ENCODE measurements around the gene KLK15.

KLK15 gene, protein sequence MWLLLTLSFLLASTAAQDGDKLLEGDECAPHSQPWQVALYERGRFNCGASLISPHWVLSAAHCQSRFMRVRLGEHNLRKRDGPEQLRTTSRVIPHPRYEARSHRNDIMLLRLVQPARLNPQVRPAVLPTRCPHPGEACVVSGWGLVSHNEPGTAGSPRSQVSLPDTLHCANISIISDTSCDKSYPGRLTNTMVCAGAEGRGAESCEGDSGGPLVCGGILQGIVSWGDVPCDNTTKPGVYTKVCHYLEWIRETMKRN

DNA sequence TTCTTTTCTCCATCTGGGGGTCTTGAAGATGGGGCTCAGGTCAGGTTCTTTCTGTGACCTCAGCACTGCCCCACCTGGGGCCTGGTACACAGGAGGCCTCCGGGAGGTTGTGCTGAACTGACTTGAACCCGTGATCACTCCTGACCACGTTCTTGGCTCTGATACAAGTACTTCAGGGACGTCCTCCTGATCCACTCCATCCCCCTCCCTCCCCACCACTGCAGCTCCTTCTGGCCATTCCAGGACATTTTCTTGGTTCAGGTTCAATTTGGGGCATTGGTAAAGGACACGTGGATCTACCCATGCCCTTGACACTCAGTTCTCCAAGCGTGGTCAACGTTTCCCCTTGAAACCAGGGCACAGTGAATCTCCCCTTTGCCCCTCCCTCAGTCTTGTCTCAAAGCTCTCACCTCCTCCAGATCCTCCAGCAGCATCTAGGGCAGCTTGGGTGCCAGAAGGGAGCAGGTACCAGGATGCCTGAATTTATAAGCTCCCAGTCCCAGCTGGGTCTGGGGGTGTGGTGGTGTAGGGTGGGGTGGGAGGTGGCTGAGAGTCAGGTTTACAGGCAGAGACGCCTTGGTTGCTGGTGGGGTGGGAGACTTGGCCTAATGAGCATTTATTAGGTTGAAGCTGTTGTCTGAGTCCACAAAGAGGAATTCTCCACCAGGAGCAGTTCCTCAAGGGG is at the start of gene KLK15:
TSS of gene KLK15 (minus strand) at position 458 of the 685 bp plus-strand sequence. CDS start 2,082 bp downstream, outside the sequence.
- Histone ChIP-seq H3K4me1 (ENCODE audit: control insufficient read depth, insufficient read depth, low read length) (no peaks in the 10 kb centered on the region), H3K36me3 (ENCODE audit: control insufficient read depth, insufficient read depth, low read length) (no peaks in the 10 kb centered on the region), H3K9ac (ENCODE audit: low read depth, low read length) (no peak within 1 kb of the TSS), H3K9me3 (ENCODE audit: control insufficient read depth, insufficient read depth, low read length) (no peaks in the 10 kb centered on the region), H3K4me3 (ENCODE audit: low read depth, low read length) (no peak within 1 kb of the TSS), H3K27me3 (ENCODE audit: control insufficient read depth, insufficient read depth, low read length) (peaks cover 43% of the 10 kb centered on the region)

DNA sequence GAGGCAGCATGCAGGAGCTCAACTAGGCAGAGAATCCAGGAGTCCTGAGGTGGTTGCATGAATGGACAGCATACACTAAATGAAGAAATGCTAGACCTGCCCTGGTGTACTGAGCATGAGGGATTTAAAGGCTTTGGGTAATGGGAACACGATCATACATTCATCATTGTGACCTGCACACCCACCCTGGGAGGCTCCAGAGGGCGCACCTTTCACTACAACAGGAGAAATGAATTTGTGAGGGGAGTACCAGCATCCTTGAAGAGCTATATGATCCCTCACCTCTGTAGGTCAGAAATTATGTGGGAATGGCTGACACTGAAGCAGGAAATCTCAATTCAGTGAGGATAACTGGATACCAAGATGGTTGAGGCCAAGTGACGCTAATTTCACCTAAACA is 48.8 kb upstream of the KLK15 start:
- no peaks in the 10 kb centered on the region for H3K9me3 ChIP-seq (ENCODE audit: control insufficient read depth, insufficient read depth, low read length)
- no peak overlapping the region for H3K4me3 ChIP-seq (ENCODE audit: low read depth, low read length)
- H3K4me1 ChIP-seq (ENCODE audit: control insufficient read depth, insufficient read depth, low read length): no peaks in the 10 kb centered on the region
- no peak overlapping the region for H3K9ac ChIP-seq (ENCODE audit: low read depth, low read length)
- peaks cover 19% of the 10 kb centered on the region for H3K27me3 ChIP-seq (ENCODE audit: control insufficient read depth, insufficient read depth, low read length)
- H3K36me3 ChIP-seq (ENCODE audit: control insufficient read depth, insufficient read depth, low read length): no peaks in the 10 kb centered on the region

DNA sequence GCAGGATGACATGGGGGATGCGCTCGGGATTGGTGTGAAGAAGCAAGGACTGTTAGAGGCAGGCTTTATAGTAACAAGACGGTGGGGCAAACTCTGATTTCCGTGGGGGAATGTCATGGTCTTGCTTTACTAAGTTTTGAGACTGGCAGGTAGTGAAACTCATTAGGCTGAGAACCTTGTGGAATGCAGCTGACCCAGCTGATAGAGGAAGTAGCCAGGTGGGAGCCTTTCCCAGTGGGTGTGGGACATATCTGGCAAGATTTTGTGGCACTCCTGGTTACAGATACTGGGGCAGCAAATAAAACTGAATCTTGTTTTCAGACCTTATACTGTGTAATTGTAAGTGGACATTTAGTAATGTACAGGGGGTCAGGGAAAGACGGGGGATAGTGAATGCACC is 46.9 kb upstream of the KLK15 start:
- no peak overlapping the region for H3K9ac ChIP-seq (ENCODE audit: low read depth, low read length)
- H3K27me3 ChIP-seq (ENCODE audit: control insufficient read depth, insufficient read depth, low read length): peaks cover 10% of the 10 kb centered on the region
- no peaks in the 10 kb centered on the region for H3K4me1 ChIP-seq (ENCODE audit: control insufficient read depth, insufficient read depth, low read length)
- H3K36me3 ChIP-seq (ENCODE audit: control insufficient read depth, insufficient read depth, low read length): no peaks in the 10 kb centered on the region
- H3K9me3 ChIP-seq (ENCODE audit: control insufficient read depth, insufficient read depth, low read length): no peaks in the 10 kb centered on the region
- H3K4me3 ChIP-seq (ENCODE audit: low read depth, low read length): no peak overlapping the region

DNA sequence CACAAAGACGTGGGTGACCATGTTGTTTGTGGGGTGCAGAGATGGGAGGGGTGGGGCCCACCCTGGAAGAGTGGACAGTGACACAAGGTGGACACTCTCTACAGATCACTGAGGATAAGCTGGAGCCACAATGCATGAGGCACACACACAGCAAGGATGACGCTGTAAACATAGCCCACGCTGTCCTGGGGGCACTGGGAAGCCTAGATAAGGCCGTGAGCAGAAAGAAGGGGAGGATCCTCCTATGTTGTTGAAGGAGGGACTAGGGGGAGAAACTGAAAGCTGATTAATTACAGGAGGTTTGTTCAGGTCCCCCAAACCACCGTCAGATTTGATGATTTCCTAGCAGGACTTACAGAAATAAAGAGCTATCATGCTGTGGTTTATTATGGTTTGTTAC is 45.5 kb upstream of the KLK15 start:
- H3K4me3 ChIP-seq (ENCODE audit: low read depth, low read length): no peak overlapping the region
- no peak overlapping the region for H3K9ac ChIP-seq (ENCODE audit: low read depth, low read length)
- H3K36me3 ChIP-seq (ENCODE audit: control insufficient read depth, insufficient read depth, low read length): no peaks in the 10 kb centered on the region
- no peaks in the 10 kb centered on the region for H3K9me3 ChIP-seq (ENCODE audit: control insufficient read depth, insufficient read depth, low read length)
- no peaks in the 10 kb centered on the region for H3K4me1 ChIP-seq (ENCODE audit: control insufficient read depth, insufficient read depth, low read length)
- H3K27me3 ChIP-seq (ENCODE audit: control insufficient read depth, insufficient read depth, low read length): peaks cover 8% of the 10 kb centered on the region

DNA sequence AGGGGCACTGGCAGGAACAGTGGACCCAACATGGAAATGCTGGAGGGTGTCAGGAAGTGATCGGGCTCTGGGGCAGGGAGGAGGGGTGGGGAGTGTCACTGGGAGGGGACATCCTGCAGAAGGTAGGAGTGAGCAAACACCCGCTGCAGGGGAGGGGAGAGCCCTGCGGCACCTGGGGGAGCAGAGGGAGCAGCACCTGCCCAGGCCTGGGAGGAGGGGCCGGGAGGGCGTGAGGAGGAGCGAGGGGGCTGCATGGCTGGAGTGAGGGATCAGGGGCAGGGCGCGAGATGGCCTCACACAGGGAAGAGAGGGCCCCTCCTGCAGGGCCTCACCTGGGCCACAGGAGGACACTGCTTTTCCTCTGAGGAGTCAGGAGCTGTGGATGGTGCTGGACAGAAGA is 44.0 kb upstream of the KLK15 start:
- no peak overlapping the region for H3K9ac ChIP-seq (ENCODE audit: low read depth, low read length)
- H3K27me3 ChIP-seq (ENCODE audit: control insufficient read depth, insufficient read depth, low read length): peaks cover 8% of the 10 kb centered on the region
- no peaks in the 10 kb centered on the region for H3K4me1 ChIP-seq (ENCODE audit: control insufficient read depth, insufficient read depth, low read length)
- no peaks in the 10 kb centered on the region for H3K36me3 ChIP-seq (ENCODE audit: control insufficient read depth, insufficient read depth, low read length)
- H3K4me3 ChIP-seq (ENCODE audit: low read depth, low read length): no peak overlapping the region
- H3K9me3 ChIP-seq (ENCODE audit: control insufficient read depth, insufficient read depth, low read length): no peaks in the 10 kb centered on the region

DNA sequence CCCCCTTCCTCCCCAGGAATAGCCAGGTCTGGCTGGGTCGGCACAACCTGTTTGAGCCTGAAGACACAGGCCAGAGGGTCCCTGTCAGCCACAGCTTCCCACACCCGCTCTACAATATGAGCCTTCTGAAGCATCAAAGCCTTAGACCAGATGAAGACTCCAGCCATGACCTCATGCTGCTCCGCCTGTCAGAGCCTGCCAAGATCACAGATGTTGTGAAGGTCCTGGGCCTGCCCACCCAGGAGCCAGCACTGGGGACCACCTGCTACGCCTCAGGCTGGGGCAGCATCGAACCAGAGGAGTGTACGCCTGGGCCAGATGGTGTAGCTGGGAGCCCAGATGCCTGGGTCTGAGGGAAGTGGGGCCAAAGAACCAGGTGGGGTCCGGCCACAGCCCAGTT is 43.1 kb upstream of the KLK15 start:
- Histone ChIP-seq H3K4me3 (ENCODE audit: low read depth, low read length) (no peak overlapping the region), H3K36me3 (ENCODE audit: control insufficient read depth, insufficient read depth, low read length) (no peaks in the 10 kb centered on the region), H3K9ac (ENCODE audit: low read depth, low read length) (no peak overlapping the region), H3K4me1 (ENCODE audit: control insufficient read depth, insufficient read depth, low read length) (no peaks in the 10 kb centered on the region), H3K9me3 (ENCODE audit: control insufficient read depth, insufficient read depth, low read length) (no peaks in the 10 kb centered on the region), H3K27me3 (ENCODE audit: control insufficient read depth, insufficient read depth, low read length) (peaks cover 7% of the 10 kb centered on the region)

DNA sequence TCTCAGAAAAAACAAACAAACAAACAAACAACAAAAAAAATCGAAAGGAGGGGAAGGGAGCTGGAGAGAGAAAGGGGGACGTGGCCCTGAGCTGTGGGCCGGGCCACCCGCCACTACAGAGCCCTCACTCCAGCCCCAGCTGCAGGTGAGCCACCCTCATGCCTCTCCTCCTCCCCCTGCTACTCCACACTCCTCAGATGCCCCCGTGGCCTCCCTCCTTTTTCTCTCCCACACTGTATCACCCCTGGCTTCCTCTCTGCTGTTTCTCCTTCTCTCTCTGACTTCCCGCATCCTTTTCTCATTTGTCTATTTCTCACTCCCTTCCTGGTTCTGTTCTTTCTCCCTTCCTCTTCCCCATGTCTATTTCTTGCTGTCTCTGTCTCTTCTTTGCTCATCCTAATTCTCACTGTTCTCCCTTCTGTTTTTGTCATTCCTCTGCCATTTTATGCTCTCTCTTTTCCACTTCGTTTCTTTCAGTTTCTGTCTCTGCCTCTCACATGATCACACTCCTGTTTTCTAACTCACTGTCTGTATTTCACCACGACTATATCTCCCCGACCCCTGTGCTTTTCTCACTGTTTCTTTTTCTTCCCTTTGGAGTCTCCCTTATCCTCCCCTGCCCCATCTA is 42.5 kb upstream of the KLK15 start:
- H3K4me1 ChIP-seq (ENCODE audit: control insufficient read depth, insufficient read depth, low read length): no peaks in the 10 kb centered on the region
- no peak overlapping the region for H3K9ac ChIP-seq (ENCODE audit: low read depth, low read length)
- H3K4me3 ChIP-seq (ENCODE audit: low read depth, low read length): no peak overlapping the region
- H3K9me3 ChIP-seq (ENCODE audit: control insufficient read depth, insufficient read depth, low read length): no peaks in the 10 kb centered on the region
- no peaks in the 10 kb centered on the region for H3K36me3 ChIP-seq (ENCODE audit: control insufficient read depth, insufficient read depth, low read length)
- peaks cover 12% of the 10 kb centered on the region for H3K27me3 ChIP-seq (ENCODE audit: control insufficient read depth, insufficient read depth, low read length)

DNA sequence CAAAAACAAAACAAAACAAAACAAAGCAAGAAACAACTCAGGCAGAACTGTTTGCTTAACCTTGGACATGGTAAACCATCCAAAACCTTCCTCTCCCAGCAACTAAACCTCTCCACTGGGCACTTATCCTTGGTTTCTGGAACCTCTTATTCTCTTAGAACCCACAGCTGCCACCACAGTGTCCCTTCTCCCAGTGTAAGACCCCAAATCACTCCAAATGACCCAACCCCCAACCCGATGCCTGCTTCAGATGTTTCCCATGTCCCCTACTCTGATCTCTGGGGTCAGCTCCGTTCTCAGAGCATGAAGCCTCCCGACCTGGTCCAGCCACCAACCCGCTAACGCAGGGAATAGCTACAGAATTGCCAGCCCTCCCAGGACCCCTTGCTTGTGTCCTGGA is 40.8 kb upstream of the KLK15 start:
- H3K4me1 ChIP-seq (ENCODE audit: control insufficient read depth, insufficient read depth, low read length): no peaks in the 10 kb centered on the region
- peaks cover 22% of the 10 kb centered on the region for H3K27me3 ChIP-seq (ENCODE audit: control insufficient read depth, insufficient read depth, low read length)
- no peaks in the 10 kb centered on the region for H3K9me3 ChIP-seq (ENCODE audit: control insufficient read depth, insufficient read depth, low read length)
- H3K9ac ChIP-seq (ENCODE audit: low read depth, low read length): no peak overlapping the region
- no peak overlapping the region for H3K4me3 ChIP-seq (ENCODE audit: low read depth, low read length)
- no peaks in the 10 kb centered on the region for H3K36me3 ChIP-seq (ENCODE audit: control insufficient read depth, insufficient read depth, low read length)

DNA sequence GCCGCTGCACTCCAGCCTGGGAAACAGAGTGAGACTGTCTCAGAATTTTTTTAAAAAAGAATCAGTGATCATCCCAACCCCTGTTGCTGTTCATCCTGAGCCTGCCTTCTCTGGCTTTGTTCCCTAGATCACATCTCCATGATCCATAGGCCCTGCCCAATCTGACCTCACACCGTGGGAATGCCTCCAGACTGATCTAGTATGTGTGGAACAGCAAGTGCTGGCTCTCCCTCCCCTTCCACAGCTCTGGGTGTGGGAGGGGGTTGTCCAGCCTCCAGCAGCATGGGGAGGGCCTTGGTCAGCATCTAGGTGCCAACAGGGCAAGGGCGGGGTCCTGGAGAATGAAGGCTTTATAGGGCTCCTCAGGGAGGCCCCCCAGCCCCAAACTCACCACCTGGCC is 39.7 kb upstream of the KLK15 start, which contains the start of gene KLK2:
TSS of gene KLK2 (plus strand) at position 384 of the 400 bp plus-strand sequence. CDS start 35 bp downstream, outside the sequence.
- no peaks in the 10 kb centered on the region for H3K9me3 ChIP-seq (ENCODE audit: control insufficient read depth, insufficient read depth, low read length)
- H3K4me1 ChIP-seq (ENCODE audit: control insufficient read depth, insufficient read depth, low read length): no peaks in the 10 kb centered on the region
- H3K9ac ChIP-seq (ENCODE audit: low read depth, low read length): no peak within 1 kb of the TSS
- H3K27me3 ChIP-seq (ENCODE audit: control insufficient read depth, insufficient read depth, low read length): peaks cover 27% of the 10 kb centered on the region
- H3K36me3 ChIP-seq (ENCODE audit: control insufficient read depth, insufficient read depth, low read length): no peaks in the 10 kb centered on the region
- H3K4me3 ChIP-seq (ENCODE audit: low read depth, low read length): no peak within 1 kb of the TSS

DNA sequence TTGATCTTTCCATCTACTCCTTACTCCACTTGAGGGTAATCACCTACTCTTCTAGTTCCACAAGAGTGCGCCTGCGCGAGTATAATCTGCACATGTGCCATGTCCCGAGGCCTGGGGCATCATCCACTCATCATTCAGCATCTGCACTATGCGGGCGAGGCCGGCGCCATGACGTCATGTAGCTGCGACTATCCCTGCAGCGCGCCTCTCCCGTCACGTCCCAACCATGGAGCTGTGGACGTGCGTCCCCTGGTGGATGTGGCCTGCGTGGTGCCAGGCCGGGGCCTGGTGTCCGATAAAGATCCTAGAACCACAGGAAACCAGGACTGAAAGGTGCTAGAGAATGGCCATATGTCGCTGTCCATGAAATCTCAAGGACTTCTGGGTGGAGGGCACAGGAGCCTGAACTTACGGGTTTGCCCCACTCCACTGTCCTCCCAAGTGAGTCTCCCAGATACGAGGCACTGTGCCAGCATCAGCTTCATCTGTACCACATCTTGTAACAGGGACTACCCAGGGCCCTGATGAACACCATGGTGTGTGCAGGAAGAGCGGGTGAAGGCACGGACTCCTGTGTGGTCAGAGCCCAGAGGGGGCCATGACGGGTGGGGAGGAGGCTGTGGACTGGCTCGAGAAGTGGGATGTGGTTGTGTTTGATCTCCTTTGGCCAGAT is 37.2 kb upstream of the KLK15 start:
- no peak overlapping the region for H3K4me3 ChIP-seq (ENCODE audit: low read depth, low read length)
- H3K9ac ChIP-seq (ENCODE audit: low read depth, low read length): no peak overlapping the region
- H3K9me3 ChIP-seq (ENCODE audit: control insufficient read depth, insufficient read depth, low read length): no peaks in the 10 kb centered on the region
- no peaks in the 10 kb centered on the region for H3K4me1 ChIP-seq (ENCODE audit: control insufficient read depth, insufficient read depth, low read length)
- H3K27me3 ChIP-seq (ENCODE audit: control insufficient read depth, insufficient read depth, low read length): peaks cover 25% of the 10 kb centered on the region
- H3K36me3 ChIP-seq (ENCODE audit: control insufficient read depth, insufficient read depth, low read length): no peaks in the 10 kb centered on the region

DNA sequence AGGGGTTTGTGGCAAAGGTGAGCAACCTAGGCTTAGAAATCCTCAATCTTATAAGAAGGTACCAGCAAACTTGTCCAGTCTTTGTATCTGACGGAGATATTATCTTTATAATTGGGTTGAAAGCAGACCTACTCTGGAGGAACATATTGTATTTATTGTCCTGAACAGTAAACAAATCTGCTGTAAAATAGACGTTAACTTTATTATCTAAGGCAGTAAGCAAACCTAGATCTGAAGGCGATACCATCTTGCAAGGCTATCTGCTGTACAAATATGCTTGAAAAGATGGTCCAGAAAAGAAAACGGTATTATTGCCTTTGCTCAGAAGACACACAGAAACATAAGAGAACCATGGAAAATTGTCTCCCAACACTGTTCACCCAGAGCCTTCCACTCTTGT is 36.1 kb upstream of the KLK15 start:
- no peaks in the 10 kb centered on the region for H3K9me3 ChIP-seq (ENCODE audit: control insufficient read depth, insufficient read depth, low read length)
- no peak overlapping the region for H3K4me3 ChIP-seq (ENCODE audit: low read depth, low read length)
- no peaks in the 10 kb centered on the region for H3K4me1 ChIP-seq (ENCODE audit: control insufficient read depth, insufficient read depth, low read length)
- no peaks in the 10 kb centered on the region for H3K36me3 ChIP-seq (ENCODE audit: control insufficient read depth, insufficient read depth, low read length)
- peaks cover 27% of the 10 kb centered on the region for H3K27me3 ChIP-seq (ENCODE audit: control insufficient read depth, insufficient read depth, low read length)
- no peak overlapping the region for H3K9ac ChIP-seq (ENCODE audit: low read depth, low read length)

All from iPS-15b (cell line).